ENCODE data around the gene CHFR.

GRCh38 chr12:132921685-132922084 is 34.3 kb upstream of the CHFR start:
- TF ChIP-seq SIN3A (IDR thresholded peaks at IDR 0.05; ENCODE audit: borderline replicate concordance, insufficient read depth, low read depth, low read length) = no peak
- TF ChIP-seq, protein P1, sequence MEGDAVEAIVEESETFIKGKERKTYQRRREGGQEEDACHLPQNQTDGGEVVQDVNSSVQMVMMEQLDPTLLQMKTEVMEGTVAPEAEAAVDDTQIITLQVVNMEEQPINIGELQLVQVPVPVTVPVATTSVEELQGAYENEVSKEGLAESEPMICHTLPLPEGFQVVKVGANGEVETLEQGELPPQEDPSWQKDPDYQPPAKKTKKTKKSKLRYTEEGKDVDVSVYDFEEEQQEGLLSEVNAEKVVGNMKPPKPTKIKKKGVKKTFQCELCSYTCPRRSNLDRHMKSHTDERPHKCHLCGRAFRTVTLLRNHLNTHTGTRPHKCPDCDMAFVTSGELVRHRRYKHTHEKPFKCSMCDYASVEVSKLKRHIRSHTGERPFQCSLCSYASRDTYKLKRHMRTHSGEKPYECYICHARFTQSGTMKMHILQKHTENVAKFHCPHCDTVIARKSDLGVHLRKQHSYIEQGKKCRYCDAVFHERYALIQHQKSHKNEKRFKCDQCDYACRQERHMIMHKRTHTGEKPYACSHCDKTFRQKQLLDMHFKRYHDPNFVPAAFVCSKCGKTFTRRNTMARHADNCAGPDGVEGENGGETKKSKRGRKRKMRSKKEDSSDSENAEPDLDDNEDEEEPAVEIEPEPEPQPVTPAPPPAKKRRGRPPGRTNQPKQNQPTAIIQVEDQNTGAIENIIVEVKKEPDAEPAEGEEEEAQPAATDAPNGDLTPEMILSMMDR (IDR thresholded peaks at IDR 0.05) = no peak; the same call in 1 of the 2 replicates
- TF ChIP-seq, protein P2, sequence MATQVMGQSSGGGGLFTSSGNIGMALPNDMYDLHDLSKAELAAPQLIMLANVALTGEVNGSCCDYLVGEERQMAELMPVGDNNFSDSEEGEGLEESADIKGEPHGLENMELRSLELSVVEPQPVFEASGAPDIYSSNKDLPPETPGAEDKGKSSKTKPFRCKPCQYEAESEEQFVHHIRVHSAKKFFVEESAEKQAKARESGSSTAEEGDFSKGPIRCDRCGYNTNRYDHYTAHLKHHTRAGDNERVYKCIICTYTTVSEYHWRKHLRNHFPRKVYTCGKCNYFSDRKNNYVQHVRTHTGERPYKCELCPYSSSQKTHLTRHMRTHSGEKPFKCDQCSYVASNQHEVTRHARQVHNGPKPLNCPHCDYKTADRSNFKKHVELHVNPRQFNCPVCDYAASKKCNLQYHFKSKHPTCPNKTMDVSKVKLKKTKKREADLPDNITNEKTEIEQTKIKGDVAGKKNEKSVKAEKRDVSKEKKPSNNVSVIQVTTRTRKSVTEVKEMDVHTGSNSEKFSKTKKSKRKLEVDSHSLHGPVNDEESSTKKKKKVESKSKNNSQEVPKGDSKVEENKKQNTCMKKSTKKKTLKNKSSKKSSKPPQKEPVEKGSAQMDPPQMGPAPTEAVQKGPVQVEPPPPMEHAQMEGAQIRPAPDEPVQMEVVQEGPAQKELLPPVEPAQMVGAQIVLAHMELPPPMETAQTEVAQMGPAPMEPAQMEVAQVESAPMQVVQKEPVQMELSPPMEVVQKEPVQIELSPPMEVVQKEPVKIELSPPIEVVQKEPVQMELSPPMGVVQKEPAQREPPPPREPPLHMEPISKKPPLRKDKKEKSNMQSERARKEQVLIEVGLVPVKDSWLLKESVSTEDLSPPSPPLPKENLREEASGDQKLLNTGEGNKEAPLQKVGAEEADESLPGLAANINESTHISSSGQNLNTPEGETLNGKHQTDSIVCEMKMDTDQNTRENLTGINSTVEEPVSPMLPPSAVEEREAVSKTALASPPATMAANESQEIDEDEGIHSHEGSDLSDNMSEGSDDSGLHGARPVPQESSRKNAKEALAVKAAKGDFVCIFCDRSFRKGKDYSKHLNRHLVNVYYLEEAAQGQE (IDR thresholded peaks at IDR 0.05; ENCODE audit: insufficient read depth in 1 of 2, low read depth in 2 of 2, low read length in 1 of 2) = no peak
- TF ChIP-seq POLR2AphosphoS5 (IDR thresholded peaks at IDR 0.05; ENCODE audit: low read depth, low read length) = no peak

Measured in Panc1 (cell line).